Measurements from ENCODE around the gene CHD6. TPM values are rescaled to one million over a fixed set of nuclear protein-coding genes. Genes with fewer than 3 reads are reported as not detected.

The CHD6 gene
- total and polyA plus RNA-seq, 2 of the 13 experiments (the other 11 are each of a cell fraction or from before 2014, with no cell fraction given): 14.4 to 52.0 TPM

DNA sequence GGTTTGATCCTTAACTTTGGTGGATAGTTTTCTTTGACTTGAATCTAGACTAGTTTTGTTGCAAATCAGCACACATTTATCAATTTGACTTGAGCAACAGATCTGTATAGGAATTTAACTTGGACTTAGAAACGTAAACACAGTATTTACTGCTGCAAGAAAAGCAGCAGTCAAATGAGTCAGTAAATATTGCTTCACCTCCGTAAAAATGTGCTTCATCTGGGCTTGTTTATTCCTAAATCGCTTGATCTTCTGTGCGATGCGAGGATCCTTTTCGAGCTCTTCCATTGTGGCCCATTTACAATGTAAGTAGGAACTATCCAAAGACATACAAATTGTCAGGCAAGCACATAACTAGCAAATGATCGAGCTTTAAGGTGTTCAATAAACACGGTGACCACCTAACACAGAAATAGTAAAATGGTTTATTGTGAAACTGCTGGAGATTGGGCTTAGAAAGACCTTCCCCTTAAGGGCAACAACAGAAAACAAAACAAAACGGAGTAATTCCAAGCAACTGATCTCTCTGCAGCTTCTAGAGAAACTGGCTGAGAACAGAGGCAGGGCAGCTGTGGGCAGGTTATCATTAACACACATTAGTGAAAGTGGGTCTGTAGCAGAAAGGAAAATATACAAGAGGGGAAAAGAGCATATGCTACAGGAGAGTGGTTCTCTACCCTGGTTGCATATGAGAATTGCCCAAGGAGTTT, 120.8 kb downstream of the CHD6 start (continued):
- TF ChIP-seq, protein P1, sequence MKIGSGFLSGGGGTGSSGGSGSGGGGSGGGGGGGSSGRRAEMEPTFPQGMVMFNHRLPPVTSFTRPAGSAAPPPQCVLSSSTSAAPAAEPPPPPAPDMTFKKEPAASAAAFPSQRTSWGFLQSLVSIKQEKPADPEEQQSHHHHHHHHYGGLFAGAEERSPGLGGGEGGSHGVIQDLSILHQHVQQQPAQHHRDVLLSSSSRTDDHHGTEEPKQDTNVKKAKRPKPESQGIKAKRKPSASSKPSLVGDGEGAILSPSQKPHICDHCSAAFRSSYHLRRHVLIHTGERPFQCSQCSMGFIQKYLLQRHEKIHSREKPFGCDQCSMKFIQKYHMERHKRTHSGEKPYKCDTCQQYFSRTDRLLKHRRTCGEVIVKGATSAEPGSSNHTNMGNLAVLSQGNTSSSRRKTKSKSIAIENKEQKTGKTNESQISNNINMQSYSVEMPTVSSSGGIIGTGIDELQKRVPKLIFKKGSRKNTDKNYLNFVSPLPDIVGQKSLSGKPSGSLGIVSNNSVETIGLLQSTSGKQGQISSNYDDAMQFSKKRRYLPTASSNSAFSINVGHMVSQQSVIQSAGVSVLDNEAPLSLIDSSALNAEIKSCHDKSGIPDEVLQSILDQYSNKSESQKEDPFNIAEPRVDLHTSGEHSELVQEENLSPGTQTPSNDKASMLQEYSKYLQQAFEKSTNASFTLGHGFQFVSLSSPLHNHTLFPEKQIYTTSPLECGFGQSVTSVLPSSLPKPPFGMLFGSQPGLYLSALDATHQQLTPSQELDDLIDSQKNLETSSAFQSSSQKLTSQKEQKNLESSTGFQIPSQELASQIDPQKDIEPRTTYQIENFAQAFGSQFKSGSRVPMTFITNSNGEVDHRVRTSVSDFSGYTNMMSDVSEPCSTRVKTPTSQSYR (CRISPR knock-in tag; IDR thresholded peaks at IDR 0.05; ENCODE audit: borderline replicate concordance): peak; percentile 33; the same call in 1 of the 2 replicates
- TF ChIP-seq ZSCAN22 (CRISPR knock-in tag; IDR thresholded peaks at IDR 0.05) (no peak), PBX3 (CRISPR knock-in tag; IDR thresholded peaks at IDR 0.05; ENCODE audit: borderline replicate concordance) (no peak), HIVEP1 (CRISPR knock-in tag; IDR thresholded peaks at IDR 0.05) (no peak), ZNF703 (CRISPR knock-in tag; IDR thresholded peaks at IDR 0.05; ENCODE audit: borderline replicate concordance) (no peak), HNF1A (IDR thresholded peaks at IDR 0.05; ENCODE audit: low read depth) (no peak), HNF1A (CRISPR knock-in tag; IDR thresholded peaks at IDR 0.05; ENCODE audit: borderline replicate concordance) (peak; percentile 72; the same call in 1 of the 2 replicates), POGZ (CRISPR knock-in tag; IDR thresholded peaks at IDR 0.05) (peak; percentile 79; the same call in 1 of the 2 replicates), SPEN (CRISPR knock-in tag; IDR thresholded peaks at IDR 0.05; ENCODE audit: low read depth) (peak; percentile 28; the same call in 1 of the 2 replicates), ZBTB8A (CRISPR knock-in tag; IDR thresholded peaks at IDR 0.05; ENCODE audit: borderline replicate concordance, low read depth) (no peak), CREM (IDR thresholded peaks at IDR 0.05) (peak; percentile 77), CREM (CRISPR knock-in tag; IDR thresholded peaks at IDR 0.05) (no peak), ZNF614 (CRISPR knock-in tag; IDR thresholded peaks at IDR 0.05; ENCODE audit: borderline replicate concordance) (peak; percentile 97), ATF6 (CRISPR knock-in tag; conservative IDR thresholded peaks at IDR 0.05) (no peak), ZEB1 (IDR thresholded peaks at IDR 0.05; ENCODE audit: insufficient replicate concordance, low read depth) (no peak), ZNF446 (CRISPR knock-in tag; IDR thresholded peaks at IDR 0.05) (no peak)
- TF ChIP-seq, protein P2, sequence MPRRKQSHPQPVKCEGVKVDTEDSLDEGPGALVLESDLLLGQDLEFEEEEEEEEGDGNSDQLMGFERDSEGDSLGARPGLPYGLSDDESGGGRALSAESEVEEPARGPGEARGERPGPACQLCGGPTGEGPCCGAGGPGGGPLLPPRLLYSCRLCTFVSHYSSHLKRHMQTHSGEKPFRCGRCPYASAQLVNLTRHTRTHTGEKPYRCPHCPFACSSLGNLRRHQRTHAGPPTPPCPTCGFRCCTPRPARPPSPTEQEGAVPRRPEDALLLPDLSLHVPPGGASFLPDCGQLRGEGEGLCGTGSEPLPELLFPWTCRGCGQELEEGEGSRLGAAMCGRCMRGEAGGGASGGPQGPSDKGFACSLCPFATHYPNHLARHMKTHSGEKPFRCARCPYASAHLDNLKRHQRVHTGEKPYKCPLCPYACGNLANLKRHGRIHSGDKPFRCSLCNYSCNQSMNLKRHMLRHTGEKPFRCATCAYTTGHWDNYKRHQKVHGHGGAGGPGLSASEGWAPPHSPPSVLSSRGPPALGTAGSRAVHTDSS (CRISPR knock-in tag; conservative IDR thresholded peaks at IDR 0.05): no peak

Data from HepG2 (cell line).